ENCODE data around the gene TPRN. TPM values are rescaled to one million over a fixed set of nuclear protein-coding genes. Genes with fewer than 3 reads are reported as not detected.

The TPRN gene
- total RNA-seq, 1 experiment from 2014 or later = 43.1 TPM

GRCh38 chr9:137170486-137171148, 29.9 kb downstream of the TPRN start (continued):
- TF ChIP-seq STAT6 (CRISPR knock-in tag; conservative IDR thresholded peaks at IDR 0.05; ENCODE audit: low read depth) (no peak), GABPB1 (CRISPR knock-in tag; IDR thresholded peaks at IDR 0.05) (no peak), ATF1 (CRISPR knock-in tag; IDR thresholded peaks at IDR 0.05) (no peak)

- Mint-ChIP-seq H3K36me3 (no peaks in the 10 kb centered on the region), H3K27ac (no peak within 1 kb of the TSS), H3K9me3 (no peaks in the 10 kb centered on the region), H3K27me3 (ENCODE audit: low read depth) (peaks cover 57% of the 10 kb centered on the region), H3K4me1 (peaks cover 6% of the 10 kb centered on the region), H3K4me3 (peak within 1 kb of the TSS; percentile 62)
- TF ChIP-seq ZNF396 (CRISPR knock-in tag; IDR thresholded peaks at IDR 0.05; ENCODE audit: borderline replicate concordance) (no peak), SP1 (CRISPR knock-in tag; conservative IDR thresholded peaks at IDR 0.05) (no peak; the same call in 1 of the 2 replicates), HMGA2 (CRISPR knock-in tag; IDR thresholded peaks at IDR 0.05) (no peak), NR1H2 (CRISPR knock-in tag; IDR thresholded peaks at IDR 0.05) (no peak), ZNF425 (CRISPR knock-in tag; conservative IDR thresholded peaks at IDR 0.05) (no peak), OVOL2 (CRISPR knock-in tag; IDR thresholded peaks at IDR 0.05; ENCODE audit: borderline replicate concordance) (no peak), PRRX2 (CRISPR knock-in tag; IDR thresholded peaks at IDR 0.05) (no peak), TEAD1 (CRISPR knock-in tag; IDR thresholded peaks at IDR 0.05) (no peak), ZMAT4 (CRISPR knock-in tag; IDR thresholded peaks at IDR 0.05) (no peak)
- ChIA-PET CTCF (interaction anchor here (0.7 to 3.1 kb wide), 16 partner anchors 9 to 141 kb away, joined by 3 to 17 read pairs (median 5); partner anchors contain the start of gene RNF224), POLR2A (interaction anchor here (0.6 to 0.8 kb wide), 3 partner anchors 71 to 597 kb away, joined by 3 read pairs; partner anchors contain the start of genes MAN1B1 and TUBB4B)
- no peak for ATAC-seq
- DNase-seq (ENCODE audit: low spot score) = no peak
Observed at GRCh38 chr9:137169896-137170358, 30.6 kb downstream of the TPRN start, which contains the start of gene LRRC26. TSS of gene LRRC26 (minus strand) at chr9:137170051. CDS start at chr9:137169943, 108 bp downstream.

GRCh38 chr9:137168904-137169856, 31.4 kb downstream of the TPRN start:
- Mint-ChIP-seq H3K4me3 (peak overlapping the region; percentile 62), H3K27ac (no peak overlapping the region), H3K27me3 (ENCODE audit: low read depth) (peaks cover 64% of the 10 kb centered on the region), H3K9me3 (no peaks in the 10 kb centered on the region), H3K4me1 (peaks cover 6% of the 10 kb centered on the region), H3K36me3 (no peaks in the 10 kb centered on the region)
- POLR2A ChIA-PET = interaction anchor here (0.5 to 0.8 kb wide), 7 partner anchors 20 to 597 kb away, joined by 3 read pairs; partner anchors contain the start of genes MAN1B1 and TUBB4B
- DNase-seq (ENCODE audit: low spot score) (peak; percentile 81), ATAC-seq (peak; percentile 61)
- CTCF ChIA-PET = interaction anchor here (0.7 to 3.6 kb wide), 21 partner anchors 7 to 140 kb away, joined by 3 to 17 read pairs (median 5); partner anchors contain the start of genes GRIN1, MAN1B1, NELFB and RNF224
- TF ChIP-seq PRDM15 (CRISPR knock-in tag; IDR thresholded peaks at IDR 0.05) (peak; percentile 7; the same call in 1 of the 2 replicates), ZNF219 (CRISPR knock-in tag; IDR thresholded peaks at IDR 0.05; ENCODE audit: borderline replicate concordance) (peak; percentile 49; the same call in 1 of the 2 replicates), ZNF425 (CRISPR knock-in tag; conservative IDR thresholded peaks at IDR 0.05) (no peak), PRRX2 (CRISPR knock-in tag; IDR thresholded peaks at IDR 0.05) (no peak), FOXK1 (CRISPR knock-in tag; IDR thresholded peaks at IDR 0.05) (peak; percentile 85; the same call in 1 of the 2 replicates), MAX (CRISPR knock-in tag; IDR thresholded peaks at IDR 0.05) (peak; percentile 87; the same call in 1 of the 2 replicates)

All from WTC11 (cell line).